HG03196 (cell line): ENCODE measurements around the gene CC2D2A.
"Not testable (repeated sequence)": the region's sequence is repeated elsewhere in the genome, so short reads cannot be mapped to it uniquely, and the experiment has no call there.

Experiments
- ATAC-seq: cut with Tn5 transposase; IDR thresholded peaks from one replicate; pipeline ENCODE4 v1.9.1; 2021; ENCODE audit not compliant: unreplicated experiment

The CC2D2A gene

GRCh38 chr4:15513545-15513944 is 43.9 kb downstream of the CC2D2A start:
- no peak for ATAC-seq

DNA sequence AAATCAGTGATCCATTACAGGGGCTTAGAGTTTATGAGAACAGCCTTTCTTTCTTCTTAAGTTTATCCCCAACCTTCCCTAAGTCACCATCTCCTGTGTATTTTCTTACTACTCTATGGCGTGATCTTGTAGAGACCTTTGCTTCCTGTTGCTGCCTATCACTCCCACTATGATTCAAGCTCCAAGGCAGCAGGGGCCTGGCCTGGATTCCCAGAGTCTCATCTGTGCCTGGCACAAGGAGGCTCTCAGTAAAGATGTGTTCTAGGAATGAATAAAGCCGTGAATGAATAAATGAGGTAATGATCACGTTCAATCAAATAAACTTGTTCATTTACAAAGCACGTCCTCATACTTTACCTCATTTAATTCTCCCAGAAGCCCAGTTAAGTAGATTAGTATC is 45.4 kb downstream of the CC2D2A start:
- ATAC-seq: no peak

DNA sequence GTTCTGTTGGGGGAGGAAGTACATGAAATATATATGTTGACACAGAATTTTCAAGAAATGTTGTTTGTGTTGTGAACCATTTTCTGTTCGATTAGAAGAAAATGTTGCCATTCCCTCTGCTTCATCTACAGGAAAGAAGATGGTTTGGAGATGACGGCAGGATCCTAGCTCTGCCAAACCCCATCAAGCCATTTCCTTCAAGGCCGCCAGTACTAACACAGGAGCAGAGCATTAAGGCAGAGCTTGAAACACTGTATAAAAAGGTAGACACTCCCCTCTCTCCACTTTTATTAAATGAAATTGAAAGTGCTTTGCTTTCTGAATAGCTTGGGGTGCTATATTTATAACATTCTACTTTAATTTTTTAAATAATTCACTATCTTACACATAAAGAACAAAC is 46.8 kb downstream of the CC2D2A start:
- no peak for ATAC-seq

GRCh38 chr4:15517681-15518080 is 48.0 kb downstream of the CC2D2A start:
- not testable (repeated sequence) for ATAC-seq

GRCh38 chr4:15521442-15522039 is 51.9 kb downstream of the CC2D2A start:
- ATAC-seq: no peak

GRCh38 chr4:15525080-15525479 is 55.4 kb downstream of the CC2D2A start:
- ATAC-seq: no peak

GRCh38 chr4:15526924-15527592 is 57.4 kb downstream of the CC2D2A start:
- no peak for ATAC-seq

GRCh38 chr4:15531792-15532191 is 62.1 kb downstream of the CC2D2A start:
- no peak for ATAC-seq

DNA sequence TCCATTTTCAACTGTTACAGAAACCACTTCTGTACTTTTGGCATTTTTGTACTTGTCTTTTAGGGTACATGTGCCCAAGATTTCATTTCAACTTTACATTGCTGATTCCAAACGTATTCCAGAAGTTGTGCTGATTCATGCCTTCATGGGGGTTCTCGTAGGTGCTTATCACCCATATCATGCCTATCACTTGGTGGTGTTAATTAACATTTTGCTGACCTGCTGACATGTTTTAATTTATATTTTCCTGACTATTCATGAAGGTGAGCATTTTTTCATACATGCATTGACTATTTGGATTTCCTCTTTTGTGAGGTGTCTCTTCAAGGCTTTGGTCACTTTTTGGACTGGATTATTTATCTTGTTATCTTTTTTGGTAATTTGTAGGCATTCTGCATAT is 64.1 kb downstream of the CC2D2A start:
- no peak for ATAC-seq

DNA sequence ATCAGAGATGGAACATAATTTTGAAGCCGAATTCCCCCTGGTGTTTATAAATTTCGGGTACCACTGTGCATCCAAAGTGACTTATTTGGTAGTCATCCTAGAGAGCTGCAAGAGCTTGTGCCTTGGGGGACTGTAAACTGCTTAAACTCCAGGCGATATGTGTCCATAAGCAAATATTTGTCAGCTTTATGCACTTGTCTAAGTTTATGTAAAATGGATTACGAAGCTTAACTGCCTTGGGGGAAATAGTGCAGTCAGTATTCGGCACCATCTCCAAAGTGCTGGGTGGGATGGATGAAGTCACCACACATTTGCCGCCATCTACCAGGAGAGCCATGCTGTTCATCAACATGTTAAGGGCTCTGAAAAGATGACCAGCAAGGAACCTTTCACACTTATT is 65.9 kb downstream of the CC2D2A start:
- ATAC-seq: no peak

GRCh38 chr4:15536552-15537499 is 67.1 kb downstream of the CC2D2A start:
- no peak for ATAC-seq

- no peak for ATAC-seq
These were observed 72.3 kb downstream of the CC2D2A start for GRCh38 chr4:15541941-15542340.

DNA sequence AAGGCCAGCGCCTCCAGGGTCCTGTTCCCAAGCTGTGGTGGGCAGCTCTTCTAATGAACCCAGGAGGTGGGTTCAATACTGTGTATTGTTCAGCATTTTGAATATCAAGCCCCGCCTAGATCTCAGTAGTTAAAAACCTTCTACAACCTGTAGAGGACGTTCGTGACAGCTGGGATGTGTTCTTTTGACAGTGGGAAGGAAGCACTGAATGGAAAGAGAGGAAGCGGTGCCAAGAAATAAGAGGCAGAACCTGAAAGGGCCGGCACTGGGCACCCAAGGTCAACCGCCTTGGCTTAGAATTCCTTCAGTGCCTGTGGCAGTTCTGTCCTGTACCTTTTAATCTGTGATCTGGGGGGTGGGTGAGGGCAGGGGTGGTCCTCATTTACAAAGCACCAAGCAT is 73.1 kb downstream of the CC2D2A start:
- no peak for ATAC-seq

DNA sequence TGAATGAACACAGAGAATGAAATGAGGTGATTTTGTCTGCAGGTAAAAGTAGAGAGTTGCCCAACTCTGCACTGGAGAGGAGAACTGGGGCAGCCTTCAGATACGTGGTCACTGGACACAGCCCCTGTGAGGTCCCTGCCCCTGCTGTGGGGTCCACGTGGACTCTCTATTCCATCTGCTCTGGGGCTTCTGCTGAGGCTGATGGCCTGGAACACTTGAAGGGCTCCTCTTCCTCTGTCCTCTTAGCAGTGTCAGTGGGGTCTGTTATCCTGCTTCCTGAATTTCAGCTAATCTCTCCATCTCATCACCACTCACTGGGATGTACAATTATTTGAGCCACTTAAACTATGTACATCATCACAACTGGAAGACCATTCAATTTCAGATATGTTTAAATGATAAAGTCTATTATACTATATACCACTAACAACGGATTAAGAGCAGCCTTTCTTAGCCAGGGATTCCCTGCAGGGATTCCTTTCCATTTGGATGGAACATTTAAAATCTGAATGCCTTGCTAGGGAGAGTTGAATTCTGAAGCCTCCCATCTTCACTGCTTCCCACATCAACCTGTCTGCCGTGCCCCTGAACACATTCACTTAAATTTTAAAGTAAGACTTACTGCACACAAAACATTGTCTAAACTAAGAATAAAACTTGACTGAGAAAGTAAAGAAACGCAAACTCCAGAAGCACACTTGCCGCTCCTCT is 74.0 kb downstream of the CC2D2A start:
- no peak for ATAC-seq

DNA sequence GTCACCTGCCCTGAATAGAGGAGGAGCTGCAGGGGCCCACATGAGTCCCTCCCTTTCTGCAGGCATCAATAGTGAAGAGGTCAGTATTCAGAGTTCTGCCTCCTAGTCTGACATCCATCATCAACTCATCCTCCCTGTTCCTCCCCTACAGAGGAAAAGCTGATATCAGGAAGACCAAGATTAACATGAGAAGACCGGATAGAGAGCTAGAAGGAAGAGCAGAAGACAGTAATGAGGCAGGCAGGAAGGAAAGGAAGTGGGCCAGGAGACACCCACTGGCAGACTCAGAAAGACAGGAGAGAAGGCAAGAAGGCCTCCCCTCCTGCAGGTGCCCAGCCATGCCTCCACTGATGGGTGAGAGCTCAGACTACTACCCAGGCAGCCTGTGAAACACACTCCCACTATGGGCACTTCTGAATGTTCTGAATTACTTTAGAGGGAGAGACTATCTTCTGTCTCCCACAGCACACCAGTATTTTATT is 74.6 kb downstream of the CC2D2A start:
- ATAC-seq: no peak

DNA sequence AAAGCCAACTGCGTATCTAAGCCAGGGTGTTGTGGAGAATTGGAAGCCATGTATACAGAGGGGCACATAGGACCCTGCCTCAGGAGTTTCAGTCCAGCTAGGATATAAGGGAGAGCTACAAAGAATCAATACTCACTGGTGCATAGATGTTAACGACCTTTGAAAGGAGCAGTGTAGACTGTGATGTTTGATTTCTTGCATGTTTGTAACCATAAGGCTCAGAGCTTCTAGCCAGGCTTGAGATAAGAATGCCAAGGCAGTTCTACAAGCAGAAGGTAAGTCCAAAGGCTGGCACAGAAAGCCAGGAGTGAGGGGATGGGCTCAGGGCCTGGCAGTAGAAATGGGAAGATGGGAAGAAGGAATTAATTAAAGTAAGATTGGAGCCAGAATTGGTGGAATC is 75.7 kb downstream of the CC2D2A start:
- ATAC-seq: no peak

DNA sequence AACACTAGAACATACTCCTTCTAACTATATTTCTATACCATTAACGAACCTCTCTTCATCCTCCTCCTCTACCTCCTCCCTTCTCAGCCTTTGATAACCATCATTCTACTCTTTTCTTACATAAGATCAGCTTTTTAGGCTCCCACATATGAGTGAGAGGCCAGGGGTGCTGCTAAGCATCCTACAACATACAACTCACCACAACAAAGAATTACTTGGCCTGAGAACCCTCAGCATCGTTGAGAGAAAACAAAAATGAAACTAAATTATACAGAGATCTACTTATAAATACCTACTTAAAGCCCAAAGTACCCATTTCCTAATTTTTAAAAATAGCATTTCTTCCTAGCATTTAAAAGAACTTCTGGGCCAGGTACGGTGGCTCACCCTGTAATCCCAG is 77.7 kb downstream of the CC2D2A start:
- no peak for ATAC-seq

GRCh38 chr4:15550491-15550890 is 80.8 kb downstream of the CC2D2A start:
- no peak for ATAC-seq

- ATAC-seq: no peak
These were observed 82.2 kb downstream of the CC2D2A start for GRCh38 chr4:15551740-15552446.

GRCh38 chr4:15552557-15553362 is 83.1 kb downstream of the CC2D2A start:
- no peak for ATAC-seq
